ENCODE results near the gene PKP4. TPM values are rescaled to one million over a fixed set of nuclear protein-coding genes. Genes with fewer than 3 reads are reported as not detected.

PKP4 gene
- total RNA-seq, 1 experiment from 2014 or later = 55.2 TPM

- DNase-seq (ENCODE audit: low read depth, low spot score) (no peak), ATAC-seq (no peak)
- intact Hi-C loops (cut with micrococcal nuclease) = no loop called here
- ChIA-PET CTCF (no interaction called here), RAD21 (ENCODE audit: low non-redundant PET in 1 of 2, low total read pairs in 2 of 2, uncharacterized antibody in 2 of 2, unreplicated experiment in 2 of 2) (no interaction called here), POLR2A (no interaction called here)
- peaks cover 0 to 2% of the 10 kb centered on the region in 2 experiments; a peak in 2 of 4 replicates for H3K4me1 ChIP-seq (ENCODE audit: control insufficient read depth in 1 of 2, insufficient read depth in 2 of 2, low read length in 2 of 2)
- H3K9me3 ChIP-seq (ENCODE audit: control insufficient read depth in 1 of 2, insufficient read depth in 1 of 2, low read depth in 1 of 2, low read length in 2 of 2) = no peaks in the 10 kb centered on the region
- no peak overlapping the region for H3K4me2 ChIP-seq (ENCODE audit: low read length)
- no TSS peak for BruUV-seq (replicated peaks)
- TF ChIP-seq POLR2A (IDR thresholded peaks at IDR 0.05; ENCODE audit: borderline replicate concordance, extremely low read depth, insufficient read depth, insufficient read length) = no peak
- no peak for TF ChIP-seq ZFX (IDR thresholded peaks at IDR 0.05)
- TF ChIP-seq MAX (IDR thresholded peaks at IDR 0.05) = no peak
- no peak for TF ChIP-seq ELF1 (IDR thresholded peaks at IDR 0.05; ENCODE audit: borderline replicate concordance, low read depth)
- TF ChIP-seq SIN3A (IDR thresholded peaks at IDR 0.05; ENCODE audit: low read depth) = no peak
- TF ChIP-seq EZH2phosphoT487 (IDR thresholded peaks at IDR 0.05; ENCODE audit: borderline replicate concordance) = no peak
- TF ChIP-seq EGR1 (IDR thresholded peaks at IDR 0.05; ENCODE audit: low read depth) = no peak
- TF ChIP-seq ZBTB33 (IDR thresholded peaks at IDR 0.05; ENCODE audit: extremely low read depth, insufficient replicate concordance, low read length) = no peak
- no peak for TF ChIP-seq EZH2 (IDR thresholded peaks at IDR 0.05)
- no peak for TF ChIP-seq SP1 (IDR thresholded peaks at IDR 0.05; ENCODE audit: low read depth)
- no peak for TF ChIP-seq REST (IDR thresholded peaks at IDR 0.05; ENCODE audit: low read depth)
- no peak for TF ChIP-seq ATF3 (IDR thresholded peaks at IDR 0.05)
- TF ChIP-seq CTCF (IDR thresholded peaks at IDR 0.05 in 2 of 3, conservative IDR thresholded peaks at IDR 0.05 in 1 of 3; ENCODE audit: borderline replicate concordance in 1 of 3, insufficient read depth in 1 of 3, low read depth in 2 of 3, low read length in 2 of 3) = no peak
- no peak overlapping the region for H3K27ac ChIP-seq (ENCODE audit: low read depth, low read length)
- no peaks in the 10 kb centered on the region; the same call in 1 of the 2 replicates for H3K27me3 ChIP-seq (ENCODE audit: insufficient read depth, low read length)
- H3K9me2 ChIP-seq (ENCODE audit: insufficient read depth) = no peaks in the 10 kb centered on the region
- H4K20me1 ChIP-seq (ENCODE audit: insufficient read depth) = no peaks in the 10 kb centered on the region
- no peak overlapping the region for H2AFZ ChIP-seq (ENCODE audit: low read depth, low read length, poor library complexity, severe bottlenecking)
- H3K9ac ChIP-seq (ENCODE audit: low read length) = no peak overlapping the region
- H3K4me3 ChIP-seq (replicated peaks in 1 of 2; ENCODE audit: low read depth in 1 of 2, low read length in 2 of 2) = no peak overlapping the region
- H3K36me3 ChIP-seq (ENCODE audit: control insufficient read depth in 1 of 2, insufficient read depth in 2 of 2, low read length in 2 of 2) = no peaks in the 10 kb centered on the region
- no peaks in the 10 kb centered on the region for H3K79me2 ChIP-seq (ENCODE audit: insufficient read depth, low read length)
Measured at GRCh38 chr2:158729873-158730620, 273.3 kb downstream of the PKP4 start.

All from HCT116 (cell line).